Stimulated activated CD4-positive, alpha-beta T cell treated with anti-CD3 and anti-CD28 coated beads, Interleukin-15, amount 100 ng/mL, for 1 hour (primary cell): ENCODE measurements around the gene SSTR1.

Experiments used
- DNase-seq, 2 donors: peaks; one replicate each; pipeline ENCODE4 v3.0.0-alpha.2; 2020; ENCODE audit warnings: low read depth in 1 of 2, low spot score in 1 of 2

The SSTR1 gene

GRCh38 chr14:38202444-38203191, 5.1 kb upstream of the SSTR1 start:
- DNase-seq: no peak

- no peak for DNase-seq
Measured at GRCh38 chr14:38203929-38204718, 3.6 kb upstream of the SSTR1 start.

- no peak for DNase-seq
Measured at GRCh38 chr14:38204719-38205115, 3.0 kb upstream of the SSTR1 start.

- DNase-seq: no peak
Measured at GRCh38 chr14:38205119-38205813, 2.4 kb upstream of the SSTR1 start.

GRCh38 chr14:38205949-38206665, 1.6 kb upstream of the SSTR1 start:
- no peak for DNase-seq

GRCh38 chr14:38206689-38207376, 871 bp upstream of the SSTR1 start:
- no peak for DNase-seq

GRCh38 chr14:38207377-38207735, 348 bp upstream of the SSTR1 start:
- DNase-seq: no peak

GRCh38 chr14:38208618-38209562, 1.2 kb downstream of the SSTR1 start:
- no peak for DNase-seq

- no peak for DNase-seq
Measured at GRCh38 chr14:38209572-38210557, 2.2 kb downstream of the SSTR1 start.

GRCh38 chr14:38210587-38211216, 3.0 kb downstream of the SSTR1 start:
- no peak for DNase-seq

- DNase-seq: no peak
Measured at GRCh38 chr14:38211255-38211735, 3.6 kb downstream of the SSTR1 start.

- no peak for DNase-seq
Measured at GRCh38 chr14:38212111-38212510, 4.4 kb downstream of the SSTR1 start.

- DNase-seq: no peak
Measured at GRCh38 chr14:38213001-38213400, 5.3 kb downstream of the SSTR1 start.

GRCh38 chr14:38217553-38217952, 9.8 kb downstream of the SSTR1 start:
- DNase-seq: no peak

GRCh38 chr14:38221077-38221476, 13.4 kb downstream of the SSTR1 start:
- DNase-seq: no peak

- no peak for DNase-seq
Measured at GRCh38 chr14:38224338-38224737, 16.6 kb downstream of the SSTR1 start.

- DNase-seq: no peak
Measured at GRCh38 chr14:38225946-38226345, 18.2 kb downstream of the SSTR1 start.

- DNase-seq: no peak
Measured at GRCh38 chr14:38226366-38226765, 18.7 kb downstream of the SSTR1 start.
